GM19452 (cell line): ENCODE results near the gene SLC35F6.
"Not testable (repeated sequence)": the region's sequence is repeated elsewhere in the genome, so short reads cannot be mapped to it uniquely, and the experiment has no call there.

Source experiments
- ATAC-seq: cut with Tn5 transposase; IDR thresholded peaks from one replicate; pipeline ENCODE4 v1.9.1; 2021; ENCODE audit not compliant: unreplicated experiment

Gene SLC35F6

GRCh38 chr2:26730549-26731344 is 33.3 kb upstream of the SLC35F6 start:
- ATAC-seq = no peak

DNA sequence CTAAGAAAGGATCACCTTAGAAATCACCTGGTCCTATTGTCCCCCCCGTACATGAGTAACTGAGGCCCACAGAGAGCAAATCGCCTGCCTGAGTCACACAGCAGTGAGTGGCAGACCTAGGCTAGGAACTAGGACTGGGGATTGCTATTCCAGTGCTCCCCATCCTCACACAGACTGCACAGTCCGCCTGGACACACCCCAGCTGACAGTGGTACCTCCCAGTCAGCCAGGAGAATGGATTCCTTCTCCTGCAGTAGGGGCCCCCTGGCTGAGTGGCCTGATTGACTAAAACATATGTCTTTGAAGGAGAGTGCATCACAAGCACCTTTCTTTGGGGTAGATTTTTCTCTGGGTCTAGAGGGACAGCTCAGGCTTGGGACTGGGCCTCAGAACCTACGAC is 32.4 kb upstream of the SLC35F6 start:
- no peak for ATAC-seq

DNA sequence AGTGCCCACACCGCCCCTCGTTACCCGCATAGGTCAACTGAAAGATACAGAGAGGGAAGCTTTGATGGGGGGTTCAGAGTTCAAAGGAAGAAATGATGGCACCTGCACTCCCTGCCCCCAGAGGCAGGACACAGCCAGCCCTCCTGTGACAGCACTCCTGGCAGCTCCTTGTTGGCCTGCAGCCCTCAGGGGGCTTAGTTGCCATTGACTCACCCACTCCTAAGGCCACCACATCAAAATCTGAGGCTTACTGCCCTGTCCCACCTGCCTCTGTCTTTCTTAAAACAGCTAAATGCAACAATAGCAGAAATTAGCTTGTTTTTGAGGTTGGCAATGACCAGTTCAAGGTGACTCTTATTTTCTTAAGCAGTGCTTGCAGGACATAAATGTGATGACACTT is 31.6 kb upstream of the SLC35F6 start:
- no peak for ATAC-seq

- no peak for ATAC-seq
Measured at GRCh38 chr2:26733413-26733812, 30.7 kb upstream of the SLC35F6 start.

DNA sequence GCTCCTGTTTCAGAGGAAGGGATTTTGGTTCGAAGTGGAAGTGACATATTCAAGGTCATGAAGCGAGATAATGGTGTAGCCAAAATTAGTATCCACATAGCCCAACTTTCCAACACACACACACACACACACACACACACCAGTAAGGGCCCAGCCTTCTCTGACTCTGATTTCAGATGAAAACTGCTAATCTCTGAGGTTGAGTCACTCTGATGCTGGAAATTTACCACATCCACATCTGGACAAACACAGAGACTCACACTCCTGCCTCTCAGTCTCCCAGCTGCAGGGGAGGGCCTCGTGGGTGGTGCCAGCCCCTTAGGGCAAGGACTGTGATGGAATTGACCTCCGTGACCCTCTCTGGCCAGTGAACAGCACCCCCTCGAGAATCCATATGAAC is 29.0 kb upstream of the SLC35F6 start:
- ATAC-seq = no peak

DNA sequence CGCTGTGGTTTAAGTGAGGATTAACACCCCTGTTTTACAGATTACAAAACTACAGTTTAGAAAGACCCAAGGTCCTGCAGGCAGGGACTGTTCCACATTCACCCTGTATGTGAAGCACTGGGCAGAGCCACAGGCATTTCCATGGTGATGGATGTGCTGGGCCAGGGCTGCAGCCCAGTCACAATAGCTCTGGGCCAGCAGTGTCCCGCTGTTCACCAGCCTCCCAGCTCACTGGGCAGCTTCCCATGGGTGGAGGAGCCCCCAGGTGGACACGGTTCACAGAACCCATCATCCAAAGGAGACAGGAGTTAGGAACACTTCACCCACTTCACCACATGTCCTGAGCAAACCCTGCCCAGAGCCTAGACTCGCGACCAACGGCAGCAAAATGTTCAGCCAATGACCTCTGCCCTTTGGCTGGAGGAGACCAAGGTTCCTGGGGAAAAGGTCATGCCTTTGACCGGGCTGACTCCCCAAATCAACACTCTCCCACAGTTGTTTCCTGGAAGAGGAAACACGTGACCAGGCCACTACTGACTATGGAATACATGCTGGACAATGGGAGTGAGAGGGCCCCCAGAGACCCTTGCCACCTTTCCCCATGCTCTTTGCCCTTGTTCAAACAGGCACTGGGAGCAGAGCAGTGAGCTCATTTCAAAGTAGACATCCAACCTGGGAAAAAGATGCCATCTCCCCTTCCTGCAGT is 28.0 kb upstream of the SLC35F6 start:
- no peak for ATAC-seq

DNA sequence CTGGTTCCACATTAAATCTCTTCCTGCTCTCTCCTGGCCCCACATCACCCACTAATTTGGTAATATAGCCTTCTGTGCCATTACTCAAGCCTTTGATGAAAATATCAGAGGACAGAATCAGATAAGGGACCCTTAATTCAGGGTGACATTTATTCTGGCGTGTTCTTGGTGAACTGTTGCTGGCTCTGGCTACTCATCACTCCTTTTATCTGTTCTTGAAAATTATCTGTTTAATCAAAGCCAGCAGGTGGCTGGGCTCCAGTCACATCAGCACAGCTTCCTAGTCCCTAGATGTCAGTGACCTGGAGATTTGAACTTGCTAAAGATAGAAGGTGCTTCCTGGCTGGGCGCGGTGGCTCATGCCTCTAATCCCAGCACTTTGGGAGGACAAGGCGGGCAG is 26.9 kb upstream of the SLC35F6 start:
- no peak for ATAC-seq

GRCh38 chr2:26738481-26738880 is 25.6 kb upstream of the SLC35F6 start:
- ATAC-seq = no peak

DNA sequence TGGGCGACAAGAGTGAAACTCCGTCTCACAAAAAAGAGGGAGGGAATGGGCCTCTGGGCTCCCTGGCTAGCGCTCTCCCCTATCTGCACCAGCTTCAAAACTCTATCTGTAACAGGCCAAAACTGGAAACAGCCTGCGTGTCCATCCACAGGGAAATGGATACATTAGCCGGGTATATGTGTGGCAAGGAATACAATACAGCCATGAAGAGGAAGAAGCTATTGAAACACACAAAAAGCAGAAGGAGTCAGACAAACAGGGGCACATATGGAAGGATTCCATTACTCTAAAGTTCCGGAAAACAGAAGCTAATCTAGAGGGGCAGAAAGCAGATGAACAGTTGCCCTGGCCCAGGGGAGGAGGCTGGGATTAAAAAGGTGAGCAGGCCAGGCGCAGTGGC is 24.6 kb upstream of the SLC35F6 start:
- no peak for ATAC-seq

DNA sequence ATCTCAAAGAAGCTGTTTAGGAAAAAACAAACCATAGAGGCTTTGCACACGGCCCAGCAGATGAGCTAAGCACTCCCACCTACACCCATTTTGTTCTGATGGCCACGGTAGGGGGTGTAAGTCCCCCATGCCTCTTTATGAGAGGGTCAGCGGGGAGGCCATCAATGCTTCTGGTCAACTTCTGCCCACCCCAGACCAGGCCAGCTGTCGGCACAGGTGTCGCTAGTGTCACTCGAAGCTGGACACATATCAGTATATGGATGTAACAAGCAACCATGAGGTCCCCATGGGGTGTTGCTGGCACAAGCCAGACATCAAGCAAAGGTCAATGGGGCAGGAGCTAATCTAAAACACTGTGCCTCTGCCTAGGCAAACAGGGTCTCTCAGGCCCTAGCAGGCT is 23.7 kb upstream of the SLC35F6 start:
- no peak for ATAC-seq

DNA sequence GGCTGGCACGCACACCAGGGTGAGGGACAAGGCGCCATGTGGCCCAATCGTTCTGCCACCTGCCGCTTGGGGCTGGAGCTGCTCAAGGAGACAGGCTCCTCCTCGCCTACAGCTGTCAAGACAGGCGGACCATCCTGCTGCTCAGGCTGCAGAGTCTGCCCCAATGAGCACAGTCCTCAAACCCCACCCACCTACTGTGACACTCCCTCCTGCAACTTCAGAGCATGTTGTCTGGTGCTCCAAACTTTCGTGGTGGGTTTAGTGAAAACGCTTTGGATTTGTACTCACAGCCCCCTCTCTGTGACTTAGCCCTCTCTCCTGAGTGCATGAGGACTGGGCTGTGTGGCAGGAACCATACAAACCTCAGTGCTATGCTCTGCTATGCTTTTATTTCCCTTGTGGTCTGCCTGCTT is 23.2 kb upstream of the SLC35F6 start:
- ATAC-seq = no peak

- no peak for ATAC-seq
Measured at GRCh38 chr2:26742048-26742770, 21.9 kb upstream of the SLC35F6 start.

- ATAC-seq = no peak
Measured at GRCh38 chr2:26743852-26744251, 20.2 kb upstream of the SLC35F6 start.

GRCh38 chr2:26744953-26745352 is 19.1 kb upstream of the SLC35F6 start:
- no peak for ATAC-seq

- ATAC-seq = no peak
Measured at GRCh38 chr2:26745609-26746327, 18.3 kb upstream of the SLC35F6 start.

- ATAC-seq = no peak
Measured at GRCh38 chr2:26746934-26747333, 17.1 kb upstream of the SLC35F6 start.

GRCh38 chr2:26749787-26750420 is 14.2 kb upstream of the SLC35F6 start:
- not testable (repeated sequence) for ATAC-seq

GRCh38 chr2:26750467-26750866 is 13.6 kb upstream of the SLC35F6 start:
- ATAC-seq = not testable (repeated sequence)

- no peak for ATAC-seq
Measured at GRCh38 chr2:26752656-26753055, 11.4 kb upstream of the SLC35F6 start.

GRCh38 chr2:26754539-26754938 is 9.5 kb upstream of the SLC35F6 start:
- ATAC-seq = no peak
